ENCODE results near the gene NUP107.
"Not testable (repeated sequence)": the region's sequence is repeated elsewhere in the genome, so short reads cannot be mapped to it uniquely, and the experiment has no call there.

DNA sequence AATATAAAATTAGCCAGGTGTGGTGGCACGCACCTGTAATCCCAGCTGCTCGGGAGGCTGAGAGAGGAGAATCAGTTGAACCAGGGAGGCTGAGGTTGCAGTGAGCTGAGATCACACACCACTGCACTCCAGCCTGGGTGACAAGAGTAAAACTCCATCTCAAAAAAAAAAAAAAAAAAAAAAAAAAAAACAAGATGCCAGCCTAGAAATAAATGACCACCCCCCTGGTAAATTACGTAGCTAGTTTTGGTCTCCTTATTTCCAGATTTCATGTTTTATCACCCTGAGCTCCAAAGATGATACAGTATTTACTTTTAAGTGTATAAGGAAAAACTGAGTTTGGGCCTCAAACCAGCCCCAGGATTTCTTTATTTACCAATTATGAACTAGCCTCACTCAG is 49.3 kb upstream of the NUP107 start:
- not testable (repeated sequence) for TF ChIP-seq CTCF, POLR2A (IDR thresholded peaks at IDR 0.05)
